IPS-18c (cell line): ENCODE data around the gene RUSC2.
"Not testable (repeated sequence)": the region's sequence is repeated elsewhere in the genome, so short reads cannot be mapped to it uniquely, and the experiment has no call there.

Experiments
- H3K4me3 ChIP-seq: 2 replicates; pipeline ENCODE4 v1.7.0; 2013; ENCODE audit warnings: low read depth, mild to moderate bottlenecking, low read length, moderate library complexity; ENCODE audit not compliant: insufficient read depth
- H3K9me3 ChIP-seq: one replicate; pipeline ENCODE4 v1.6.1; 2013; ENCODE audit warnings: mild to moderate bottlenecking, low read length, moderate library complexity; ENCODE audit not compliant: control insufficient read depth, insufficient read depth

Gene RUSC2

DNA sequence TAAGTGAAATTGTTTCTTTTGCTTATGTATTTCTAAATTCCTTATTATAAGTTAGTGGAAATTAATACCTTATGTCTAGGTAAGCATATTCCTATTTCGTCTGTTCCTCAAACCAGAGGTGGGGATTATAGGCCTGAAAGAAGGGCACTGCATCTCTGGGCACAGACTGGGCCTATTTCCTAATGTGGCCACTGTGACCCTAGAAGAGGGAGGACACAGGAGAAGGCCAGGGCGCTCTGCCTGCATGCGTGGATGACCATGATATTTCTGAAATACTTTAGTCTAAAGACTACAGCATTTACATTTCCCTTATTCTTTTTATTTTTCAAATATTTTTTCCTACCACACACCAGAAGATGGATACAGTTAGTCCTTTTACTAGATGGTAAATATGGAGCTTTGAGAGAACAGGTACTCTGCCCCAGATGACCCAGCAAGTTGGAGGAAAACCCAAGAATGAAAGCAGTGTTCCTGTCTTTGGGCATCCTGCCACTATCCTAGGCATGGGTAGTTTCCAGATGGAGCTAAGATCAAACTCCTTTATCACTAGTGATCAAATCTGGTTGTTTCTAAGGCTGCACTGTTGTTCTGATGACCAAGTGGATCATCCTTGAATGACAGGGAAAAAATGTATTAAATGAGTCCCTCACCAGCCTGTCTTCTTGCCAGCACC lies 27.8 kb downstream of the RUSC2 start:
- Histone ChIP-seq H3K9me3 (no peaks in the 10 kb centered on the region), H3K4me3 (no peak overlapping the region)

DNA sequence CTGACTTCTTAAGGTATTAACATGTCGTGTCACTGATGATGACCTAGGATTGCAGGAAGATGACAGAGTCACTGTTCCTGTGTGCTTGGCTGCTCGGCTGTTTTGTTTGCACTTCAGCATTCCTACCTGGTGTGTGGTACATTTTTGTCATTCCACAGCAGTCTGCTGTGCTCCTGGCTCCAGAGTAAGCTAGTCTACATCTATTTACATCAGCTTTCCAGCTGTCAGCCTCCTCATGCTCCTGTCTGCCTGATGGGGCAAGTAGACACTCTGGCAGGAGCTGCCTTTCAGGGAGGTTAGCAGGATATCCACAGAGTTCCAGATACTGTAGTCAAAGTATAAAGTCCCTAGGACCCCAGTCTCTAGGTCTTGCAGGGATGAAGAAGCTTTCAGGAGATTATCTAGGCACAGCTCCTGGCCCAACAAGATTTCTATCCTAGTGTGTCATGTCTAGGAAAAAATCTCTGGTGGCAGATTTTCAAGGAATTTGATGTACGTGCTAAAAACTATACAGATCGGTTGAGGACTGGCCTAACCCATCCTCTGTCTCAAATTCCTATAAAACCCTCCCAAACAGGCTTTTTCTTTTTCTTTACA lies 28.4 kb downstream of the RUSC2 start:
- Histone ChIP-seq H3K4me3 (no peak overlapping the region), H3K9me3 (no peaks in the 10 kb centered on the region)

DNA sequence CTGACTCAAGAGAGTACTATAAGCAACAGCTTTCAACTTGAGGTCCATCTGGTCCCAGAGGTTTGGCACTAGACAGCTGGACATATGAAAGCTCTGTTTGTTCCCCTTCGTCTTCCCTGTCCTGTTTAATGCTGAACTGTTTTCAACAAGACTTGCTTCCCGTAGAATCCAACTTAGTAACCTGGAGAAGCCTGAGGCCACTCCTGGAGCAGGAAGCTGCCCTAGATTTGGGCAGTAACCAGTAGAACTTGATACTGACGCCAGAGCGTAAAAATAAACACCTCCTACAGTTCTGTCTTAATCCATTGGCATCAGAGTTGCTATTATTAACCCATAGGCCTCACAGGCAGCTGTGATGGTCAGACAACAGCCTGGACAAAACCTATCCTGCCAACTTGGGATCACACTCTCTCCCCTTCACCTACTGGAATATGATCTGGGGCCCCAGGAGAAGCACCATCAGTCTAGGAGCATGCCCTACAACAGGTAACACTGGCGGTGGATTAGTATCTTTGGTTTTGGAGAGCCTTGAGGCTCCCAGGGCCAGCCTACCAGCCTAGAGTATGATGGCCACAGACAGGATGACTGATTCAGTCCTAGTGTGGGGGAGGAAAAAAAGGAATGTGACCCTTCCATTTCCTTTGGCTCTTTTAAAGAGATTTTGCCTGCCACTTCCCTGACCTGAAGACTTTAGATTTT lies 29.2 kb downstream of the RUSC2 start:
- Histone ChIP-seq H3K9me3 (no peaks in the 10 kb centered on the region), H3K4me3 (no peak overlapping the region)

DNA sequence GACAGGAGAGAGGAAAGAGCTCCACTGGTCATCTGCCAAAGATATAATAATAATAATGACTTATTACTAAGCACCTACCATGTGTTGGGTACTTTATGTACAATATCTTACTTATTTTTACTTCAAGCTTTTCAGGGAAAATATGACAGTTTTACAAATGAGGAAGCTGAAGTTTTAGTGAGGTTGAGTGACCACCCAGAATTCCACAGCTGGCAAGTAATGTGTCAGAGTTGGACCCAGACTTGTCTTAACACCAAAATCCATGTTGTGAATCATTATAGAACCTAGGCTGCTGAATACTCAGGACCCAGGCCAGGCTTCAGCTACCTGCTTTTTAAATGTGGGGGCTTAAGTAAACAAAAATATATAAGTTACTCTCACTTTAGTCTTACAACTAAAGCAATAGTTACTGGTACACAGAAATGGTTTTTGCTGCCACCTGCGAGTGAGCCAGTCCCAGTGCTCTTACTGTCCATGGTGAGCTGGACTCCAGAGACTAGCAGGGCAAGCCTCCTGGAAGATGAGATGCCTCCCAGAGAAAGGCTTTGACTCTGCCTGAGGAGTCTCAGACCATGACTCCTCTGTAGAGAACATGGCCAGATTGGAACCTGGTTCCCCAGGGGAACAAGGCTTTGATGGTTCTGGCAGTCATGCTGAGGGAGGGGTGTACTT lies 29.9 kb downstream of the RUSC2 start:
- no peaks in the 10 kb centered on the region for H3K9me3 ChIP-seq
- H3K4me3 ChIP-seq: no peak overlapping the region

DNA sequence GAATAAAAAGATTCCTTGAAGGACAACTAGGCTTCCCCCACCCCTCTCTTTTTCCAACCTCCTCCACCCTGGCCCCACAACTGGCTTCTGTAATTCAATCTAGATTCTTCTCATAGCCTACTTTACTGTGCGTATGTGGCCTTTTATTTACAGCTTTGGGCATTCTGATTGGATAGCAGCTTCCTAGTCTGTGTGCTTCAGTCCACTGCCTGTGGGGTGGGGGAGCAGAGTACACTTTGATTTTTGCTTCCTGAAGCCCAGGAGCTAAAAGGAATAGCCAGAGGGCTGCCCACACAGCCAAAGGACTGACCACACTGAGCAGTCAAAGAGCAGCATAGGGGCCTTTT lies 30.4 kb downstream of the RUSC2 start:
- H3K4me3 ChIP-seq: no peak overlapping the region
- H3K9me3 ChIP-seq: no peaks in the 10 kb centered on the region

- Histone ChIP-seq H3K4me3 (no peak overlapping the region), H3K9me3 (no peaks in the 10 kb centered on the region)
Measured at GRCh38 chr9:35521708-35522107, 31.8 kb downstream of the RUSC2 start.

DNA sequence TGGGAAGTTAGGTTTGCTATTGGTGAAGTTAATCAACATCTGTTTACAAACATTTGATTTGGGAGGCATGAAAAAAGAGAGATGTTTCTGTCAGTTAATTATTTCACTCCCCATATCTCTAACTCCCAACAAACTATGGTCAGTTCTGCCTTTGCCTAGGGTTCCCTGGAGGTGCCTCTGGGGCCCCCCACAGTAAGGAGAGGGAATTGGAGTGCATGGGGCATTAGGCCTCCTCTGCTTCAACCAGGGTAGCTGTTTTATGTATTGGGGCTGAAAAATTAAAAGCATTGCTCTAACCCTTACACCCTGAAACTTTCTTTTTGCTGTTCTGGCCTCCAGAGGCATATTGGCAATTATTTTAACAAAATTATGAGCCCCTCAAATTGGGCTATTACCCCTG lies 32.3 kb downstream of the RUSC2 start:
- H3K4me3 ChIP-seq: no peak overlapping the region
- no peaks in the 10 kb centered on the region for H3K9me3 ChIP-seq

- Histone ChIP-seq H3K9me3 (no peaks in the 10 kb centered on the region), H3K4me3 (no peak overlapping the region)
Measured at GRCh38 chr9:35522700-35523099, 32.8 kb downstream of the RUSC2 start.

GRCh38 chr9:35523556-35523955 lies 33.6 kb downstream of the RUSC2 start:
- not testable (repeated sequence) for H3K4me3 ChIP-seq, H3K9me3 ChIP-seq

GRCh38 chr9:35526087-35526801 lies 36.3 kb downstream of the RUSC2 start:
- Histone ChIP-seq H3K4me3 (no peak overlapping the region), H3K9me3 (no peaks in the 10 kb centered on the region)

- no peaks in the 10 kb centered on the region for H3K9me3 ChIP-seq
- H3K4me3 ChIP-seq: no peak overlapping the region
Measured at GRCh38 chr9:35529161-35529823, 39.4 kb downstream of the RUSC2 start.

DNA sequence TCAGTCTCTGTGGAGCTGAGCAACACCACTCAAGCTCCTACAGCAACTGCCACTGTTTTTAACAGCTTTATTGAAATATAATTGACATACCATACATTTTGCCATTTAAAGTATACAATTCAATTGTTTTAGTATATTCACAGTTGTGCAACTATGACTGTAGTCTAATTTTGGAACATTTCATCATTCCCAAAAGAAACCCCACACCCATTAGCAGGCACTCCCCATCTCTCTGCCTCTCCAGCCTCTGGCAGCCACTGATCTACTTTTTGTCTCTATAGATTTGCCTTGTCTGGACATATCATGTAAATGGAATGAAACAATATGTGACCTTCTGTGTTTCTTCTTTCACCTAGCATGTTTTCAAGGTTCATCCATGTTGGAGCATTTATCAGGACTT lies 43.5 kb downstream of the RUSC2 start:
- Histone ChIP-seq H3K4me3 (no peak overlapping the region), H3K9me3 (no peaks in the 10 kb centered on the region)

DNA sequence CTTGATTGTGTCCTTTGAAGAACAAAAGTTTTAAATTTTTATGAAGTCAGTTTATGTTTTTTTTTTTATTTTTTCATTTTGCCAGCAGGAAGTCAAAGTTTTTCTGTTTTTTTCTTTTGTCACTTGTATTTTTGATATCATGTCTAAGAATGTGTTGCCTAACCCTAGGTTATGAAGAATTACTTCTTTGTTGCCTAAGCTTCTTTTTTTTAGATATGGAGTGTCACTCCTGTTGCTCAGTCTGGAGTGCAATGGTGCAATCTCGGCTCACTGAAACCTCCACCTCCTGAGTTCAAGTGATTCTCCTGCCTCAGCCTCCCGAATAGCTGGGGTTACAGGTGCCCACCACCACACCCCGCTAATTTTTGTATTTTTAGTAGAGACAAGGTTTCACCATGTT lies 45.0 kb downstream of the RUSC2 start:
- H3K9me3 ChIP-seq, H3K4me3 ChIP-seq: not testable (repeated sequence)

GRCh38 chr9:35537913-35538312 lies 48.0 kb downstream of the RUSC2 start:
- H3K4me3 ChIP-seq: no peak overlapping the region
- H3K9me3 ChIP-seq: no peaks in the 10 kb centered on the region

DNA sequence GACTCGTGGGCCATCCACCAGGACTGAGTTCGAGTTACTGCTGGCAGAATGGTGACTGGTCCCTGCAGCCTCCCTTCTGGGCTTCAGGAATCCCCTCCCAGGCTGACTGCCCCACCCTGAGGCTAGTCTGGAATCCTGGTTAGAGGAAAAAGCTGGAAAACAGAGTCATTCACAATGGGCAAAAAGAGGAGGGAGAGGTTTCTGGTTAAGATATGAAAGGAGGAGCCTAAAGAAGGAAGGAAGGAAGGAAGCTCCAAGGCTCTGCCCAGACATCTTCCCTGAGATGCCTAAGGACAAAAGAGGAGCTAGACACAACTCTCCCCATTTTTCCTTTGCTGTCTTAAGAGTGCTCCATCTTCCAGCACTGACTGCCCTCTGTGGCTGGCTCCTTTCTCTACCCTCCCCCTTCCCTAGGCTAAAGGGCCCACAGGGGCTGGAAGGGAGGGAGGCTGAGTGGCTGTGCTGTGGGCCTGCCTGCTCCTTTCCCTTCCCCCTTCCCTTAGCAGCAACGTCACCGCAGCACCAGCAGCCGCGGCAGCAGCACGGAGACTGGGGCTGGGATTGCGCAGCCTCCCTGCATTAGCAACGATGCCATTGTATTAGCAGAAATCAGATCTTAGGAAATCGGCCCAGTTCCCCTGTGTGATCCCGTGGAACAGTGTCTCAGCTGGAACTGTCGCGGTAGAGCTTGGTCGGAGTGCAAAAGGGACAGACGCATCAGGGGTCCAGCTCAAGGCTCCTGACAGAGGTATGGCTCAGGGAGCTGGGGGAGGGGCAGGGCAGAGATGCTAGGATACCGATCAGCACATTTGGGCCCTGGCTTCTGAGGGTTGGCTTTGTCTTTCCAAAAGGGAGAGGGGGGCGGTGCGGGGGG lies 48.7 kb downstream of the RUSC2 start:
- H3K9me3 ChIP-seq: no peaks in the 10 kb centered on the region
- peak overlapping the region; percentile 51 for H3K4me3 ChIP-seq
